Naive thymus-derived CD4-positive, alpha-beta T cell (primary cell): ENCODE measurements around the gene RPS21. TPM values are rescaled to one million over a fixed set of nuclear protein-coding genes. Genes with fewer than 3 reads are reported as not detected.

Experiments
- ATAC-seq: fragments of 150-1000 bp; cut with Tn5 transposase; 2 replicates; pipeline ENCODE4 v1.10.0; 2021; ENCODE audit warnings: mild to moderate bottlenecking, moderate library complexity
- CTCF ChIA-PET: fragments of 350-600 bp; sonication (Branson Sonifier 250); formaldehyde crosslinking; loops from one replicate; lab custom pipeline; 2021; ENCODE audit warnings: antibody characterized with exemption; lab: Charles Lee
- POLR2A ChIA-PET: fragments of 350-600 bp; sonication (Branson Sonifier 250); formaldehyde crosslinking; loops from one replicate; lab custom pipeline; 2021; ENCODE audit warnings: antibody characterized with exemption, inconsistent platforms; lab: Charles Lee
- DNase-seq, 9 donors: peaks; one replicate each; pipeline versions ENCODE4 v3.0.0 to v3.0.0-alpha.2; 2020 to 2022; ENCODE audit warnings: mixed read lengths in 1 of 9
- H3K27ac ChIP-seq: one replicate; pipeline ENCODE4 v1.7.0; 2013; ENCODE audit warnings: mild to moderate bottlenecking, low read depth, low read length, moderate library complexity
- H3K27me3 ChIP-seq, 2 donors: one replicate each; pipeline ENCODE4 v1.7.0; 2013; ENCODE audit warnings: low read length in 2 of 2, mild to moderate bottlenecking in 2 of 2, moderate library complexity in 2 of 2; ENCODE audit not compliant: control insufficient read depth in 2 of 2, insufficient read depth in 2 of 2
- H3K36me3 ChIP-seq, 3 experiments: 1 replicate in 2 of 3; 2 replicates in 1 of 3; pipeline ENCODE4 v1.7.0; 2013; ENCODE audit warnings: low read length in 3 of 3, mild to moderate bottlenecking in 3 of 3, moderate library complexity in 1 of 3; ENCODE audit not compliant: insufficient read depth in 3 of 3, control insufficient read depth in 2 of 3
- H3K4me1 ChIP-seq, 2 donors: one replicate each; pipeline ENCODE4 v1.7.0; 2013; ENCODE audit warnings: low read length in 2 of 2, mild to moderate bottlenecking in 2 of 2, moderate library complexity in 1 of 2; ENCODE audit not compliant: control insufficient read depth in 2 of 2, insufficient read depth in 2 of 2
- H3K4me3 ChIP-seq: 2 replicates; pipeline ENCODE4 v1.7.0; 2013; ENCODE audit warnings: mild to moderate bottlenecking, low read length
- H3K9me3 ChIP-seq, 3 experiments: 1 replicate in 2 of 3; 2 replicates in 1 of 3; pipeline ENCODE4 v1.7.0; 2013; ENCODE audit warnings: low read length in 3 of 3; ENCODE audit not compliant: control insufficient read depth in 2 of 3
- H3K27ac Mint-ChIP-seq, 9 donors: one replicate each; pipeline ENCODE4 v1.8.0; 2020 to 2022; ENCODE audit warnings: mixed read lengths in 9 of 9, mild to moderate bottlenecking in 8 of 9, moderate library complexity in 5 of 9, inconsistent platforms in 2 of 9
- H3K27me3 Mint-ChIP-seq, 5 donors: one replicate each; pipeline ENCODE4 v1.8.0; 2021 to 2022; ENCODE audit warnings: mixed read lengths in 5 of 5, mild to moderate bottlenecking in 1 of 5
- H3K36me3 Mint-ChIP-seq, 5 donors: one replicate each; pipeline ENCODE4 v1.8.0; 2020 to 2022; ENCODE audit warnings: mixed read lengths in 5 of 5, mild to moderate bottlenecking in 3 of 5, inconsistent platforms in 1 of 5
- H3K4me1 Mint-ChIP-seq, 7 donors: one replicate each; pipeline ENCODE4 v1.8.0; 2020 to 2022; ENCODE audit warnings: mixed read lengths in 7 of 7, mild to moderate bottlenecking in 3 of 7, inconsistent platforms in 1 of 7
- H3K4me3 Mint-ChIP-seq, 10 donors: one replicate each; pipeline ENCODE4 v1.8.0; 2020 to 2022; ENCODE audit warnings: mild to moderate bottlenecking in 10 of 10, mixed read lengths in 10 of 10, moderate library complexity in 6 of 10, inconsistent platforms in 2 of 10
- H3K9me3 Mint-ChIP-seq, 11 donors: one replicate each; pipeline ENCODE4 v1.8.0; 2020 to 2022; ENCODE audit warnings: mixed read lengths in 11 of 11, mild to moderate bottlenecking in 4 of 11, inconsistent platforms in 1 of 11, moderate library complexity in 1 of 11
- intact Hi-C, 2 donors: fragments of 100-400 bp; cut with micrococcal nuclease; formaldehyde crosslinking; loops; one replicate each; pipeline ENCODE4 v1.15.1; 2023
- polyA plus RNA-seq, 2 donors: library from polyadenylated mRNA; unstranded; fragments of 300-500 nt; fragmentation: Illumina TruSeq; gene quantifications; one replicate each; pipeline ENCODE4 v1.2.3, GENCODE V29; 2021
- total RNA-seq, 6 experiments: library from RNA in 5 of 6; stranded (reverse) in 5 of 6; gene quantifications; 1 replicate in 5 of 6; 2 replicates in 1 of 6; pipeline ENCODE4 v1.2.3 and lab custom pipeline; 2021 to 2026

The RPS21 gene
- total and polyA plus RNA-seq, 7 experiments from 2014 or later = 2,026 to 3,458 (median 3,308) TPM

GRCh38 chr20:62368976-62369814, 17.7 kb upstream of the RPS21 start:
- Histone ChIP-seq H3K9me3 (no peaks in the 10 kb centered on the region), H3K27ac (no peak overlapping the region), H3K27me3 (peaks cover 0 to 20% of the 10 kb centered on the region in 2 donors), H3K4me3 (no peak overlapping the region), H3K4me1 (peaks cover 0 to 11% of the 10 kb centered on the region in 2 donors), H3K36me3 (no peaks in the 10 kb centered on the region)
- intact Hi-C loops = loop anchor here in 1 of 2 donors (5.0 kb wide), 1 partner anchor 67 kb away; the partner anchor contains the start of gene ADRM1
- Mint-ChIP-seq H3K27me3 (peaks cover 9 to 36% (median 16%) of the 10 kb centered on the region in 5 donors), H3K27ac (no peak overlapping the region), H3K4me3 (peak overlapping the region in 3 of 10 donors; percentile 42 to 87 (median 71)), H3K9me3 (no peaks in the 10 kb centered on the region), H3K36me3 (no peaks in the 10 kb centered on the region), H3K4me1 (peaks cover 0 to 8% (median 2%) of the 10 kb centered on the region in 7 donors)
- ATAC-seq (no peak), DNase-seq (no peak)
- CTCF ChIA-PET = no interaction called here
- POLR2A ChIA-PET = interaction anchor here (0.6 kb wide), 1 partner anchor 392 kb away, joined by 3 read pairs; no protein-coding TSS in a partner anchor

GRCh38 chr20:62369815-62370114, 17.1 kb upstream of the RPS21 start:
- Mint-ChIP-seq H3K4me1 (peaks cover 0 to 8% (median 2%) of the 10 kb centered on the region in 7 donors), H3K9me3 (no peaks in the 10 kb centered on the region), H3K27me3 (peaks cover 8 to 34% (median 13%) of the 10 kb centered on the region in 5 donors), H3K36me3 (no peaks in the 10 kb centered on the region), H3K4me3 (no peak overlapping the region), H3K27ac (no peak overlapping the region)
- no peak for DNase-seq
- no peak for ATAC-seq
- peaks cover 0 to 11% of the 10 kb centered on the region in 2 donors for H3K4me1 ChIP-seq
- H3K27me3 ChIP-seq = peaks cover 0 to 20% of the 10 kb centered on the region in 2 donors
- intact Hi-C loops = loop anchor here in 1 of 2 donors (5.0 kb wide), 1 partner anchor 67 kb away; the partner anchor contains the start of gene ADRM1
- H3K9me3 ChIP-seq = no peaks in the 10 kb centered on the region
- CTCF ChIA-PET = no interaction called here
- no peak overlapping the region for H3K4me3 ChIP-seq
- H3K36me3 ChIP-seq = no peaks in the 10 kb centered on the region
- POLR2A ChIA-PET = no interaction called here
- no peak overlapping the region for H3K27ac ChIP-seq

DNA sequence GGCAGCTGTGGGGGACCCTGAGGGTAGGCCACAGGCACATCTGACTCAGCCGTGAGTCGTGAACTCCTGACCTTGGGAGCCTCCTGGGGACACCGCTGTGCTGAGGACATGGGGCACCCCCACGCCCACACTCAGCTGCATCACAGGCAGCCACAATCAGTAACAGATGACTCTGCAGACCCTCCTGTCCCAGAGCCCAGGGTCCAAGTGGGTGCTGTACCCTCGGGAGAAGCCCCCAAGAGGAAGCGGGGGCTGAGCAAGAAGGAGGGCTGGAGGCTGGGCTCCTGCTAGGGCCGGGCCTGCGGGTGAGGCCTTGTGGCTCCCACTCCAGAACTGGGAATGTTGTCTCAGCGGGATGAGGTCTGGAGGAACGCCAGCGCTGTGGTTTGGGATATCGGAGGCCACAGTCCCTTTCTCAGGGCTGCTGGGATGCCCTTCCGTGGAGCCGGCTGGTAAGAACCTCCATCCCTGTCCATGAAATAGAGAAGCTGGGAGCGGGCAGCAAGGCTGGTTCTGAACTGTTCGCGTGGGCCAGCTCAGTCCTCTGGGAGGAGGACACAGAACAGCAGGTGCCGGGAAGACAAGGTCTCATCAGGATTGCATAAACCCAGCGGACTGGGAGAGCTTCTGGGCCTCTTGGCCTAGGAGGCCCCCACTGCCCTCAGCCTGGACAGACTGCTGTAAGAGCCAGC, 16.6 kb upstream of the RPS21 start:
- POLR2A ChIA-PET = no interaction called here
- Histone ChIP-seq H3K27me3 (peaks cover 0 to 20% of the 10 kb centered on the region in 2 donors), H3K27ac (no peak overlapping the region), H3K36me3 (no peaks in the 10 kb centered on the region), H3K4me1 (peaks cover 0 to 11% of the 10 kb centered on the region in 2 donors), H3K4me3 (no peak overlapping the region), H3K9me3 (no peaks in the 10 kb centered on the region)
- no peak overlapping the region for H3K4me3 Mint-ChIP-seq
- intact Hi-C loops = no loop called here
- peaks cover 3 to 29% (median 8%) of the 10 kb centered on the region in 5 donors for H3K27me3 Mint-ChIP-seq
- CTCF ChIA-PET = no interaction called here
- H3K36me3 Mint-ChIP-seq = no peaks in the 10 kb centered on the region
- H3K4me1 Mint-ChIP-seq = peaks cover 0 to 6% (median 2%) of the 10 kb centered on the region in 7 donors
- H3K27ac Mint-ChIP-seq = no peak overlapping the region
- H3K9me3 Mint-ChIP-seq = no peaks in the 10 kb centered on the region
- peak in 1 of 9 donors; percentile 49 for DNase-seq
- no peak for ATAC-seq

GRCh38 chr20:62370807-62371587, 15.9 kb upstream of the RPS21 start:
- ChIA-PET POLR2A (no interaction called here), CTCF (no interaction called here)
- Histone ChIP-seq H3K9me3 (no peaks in the 10 kb centered on the region), H3K4me3 (no peak overlapping the region), H3K27me3 (peaks cover 0 to 18% of the 10 kb centered on the region in 2 donors), H3K27ac (no peak overlapping the region), H3K36me3 (no peaks in the 10 kb centered on the region), H3K4me1 (peaks cover 0 to 10% of the 10 kb centered on the region in 2 donors)
- intact Hi-C loops = no loop called here
- no peak overlapping the region for H3K27ac Mint-ChIP-seq
- no peak for DNase-seq
- H3K36me3 Mint-ChIP-seq = no peaks in the 10 kb centered on the region
- no peak overlapping the region for H3K4me3 Mint-ChIP-seq
- H3K27me3 Mint-ChIP-seq = peaks cover under 1 to 25% (median 5%) of the 10 kb centered on the region in 5 donors
- ATAC-seq = no peak
- peaks cover 0 to 6% (median 0%) of the 10 kb centered on the region in 7 donors for H3K4me1 Mint-ChIP-seq
- no peaks in the 10 kb centered on the region for H3K9me3 Mint-ChIP-seq

DNA sequence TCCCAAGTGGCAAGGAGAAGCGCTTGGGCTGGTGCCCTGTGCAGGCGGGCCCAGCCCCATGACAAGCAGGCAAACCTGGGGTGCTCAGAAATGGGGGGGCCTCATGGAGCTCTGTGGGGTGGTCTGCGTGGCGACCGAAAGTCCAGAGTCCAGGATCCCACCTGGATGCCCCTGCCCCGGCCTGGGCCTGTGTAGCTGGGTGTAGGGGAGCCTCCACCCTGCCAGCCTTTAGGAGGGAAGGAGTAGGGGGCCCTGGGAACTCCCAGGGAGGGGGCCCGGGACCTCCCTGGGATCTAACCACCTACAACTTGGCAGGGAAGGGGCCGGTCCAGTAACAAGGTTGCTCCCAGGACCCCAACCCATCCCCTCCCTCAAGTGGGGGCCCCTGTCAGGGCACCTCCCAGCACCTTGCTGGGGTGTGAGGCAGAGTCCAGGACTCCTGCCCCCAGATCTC, 15.3 kb upstream of the RPS21 start:
- DNase-seq (no peak), ATAC-seq (no peak)
- Mint-ChIP-seq H3K27me3 (peaks cover 0 to 24% (median 5%) of the 10 kb centered on the region in 5 donors), H3K4me3 (no peak overlapping the region), H3K9me3 (no peaks in the 10 kb centered on the region), H3K36me3 (no peaks in the 10 kb centered on the region), H3K27ac (no peak overlapping the region), H3K4me1 (peaks cover 0 to 6% (median 0%) of the 10 kb centered on the region in 7 donors)
- Histone ChIP-seq H3K4me1 (peaks cover 0 to 4% of the 10 kb centered on the region in 2 donors), H3K27ac (no peak overlapping the region), H3K9me3 (no peaks in the 10 kb centered on the region), H3K27me3 (peaks cover 0 to 13% of the 10 kb centered on the region in 2 donors), H3K36me3 (no peaks in the 10 kb centered on the region), H3K4me3 (no peak overlapping the region)
- POLR2A ChIA-PET = no interaction called here
- CTCF ChIA-PET = no interaction called here
- intact Hi-C loops = no loop called here
